ENCODE measurements around the gene EYA4. TPM values are rescaled to one million over a fixed set of nuclear protein-coding genes. Genes with fewer than 3 reads are reported as not detected.

The EYA4 gene
- total RNA-seq, 2 experiments from 2014 or later, result not detected

DNA sequence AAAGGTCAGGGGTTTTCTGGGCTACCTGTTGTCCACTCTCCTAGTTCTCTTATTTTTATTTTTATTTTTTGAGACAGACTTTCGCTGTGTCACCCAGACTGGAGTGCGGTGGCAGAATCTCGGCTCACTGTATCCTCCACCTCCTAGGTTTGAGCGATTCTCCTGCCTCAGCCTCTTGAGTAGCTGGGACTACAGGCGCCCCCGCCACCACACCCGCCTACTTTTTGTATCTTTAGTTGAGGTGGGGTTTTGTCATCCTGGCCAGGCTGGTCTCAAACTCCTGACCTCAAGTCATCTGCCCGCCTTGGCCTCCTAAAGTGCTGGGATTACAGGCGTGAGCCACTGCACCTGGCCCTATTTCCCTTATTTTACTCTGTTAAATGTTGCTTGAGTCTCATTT lies 149.0 kb downstream of the EYA4 start:
- no peaks in the 10 kb centered on the region for H3K36me3 ChIP-seq (ENCODE audit: insufficient read depth, low read length)
- ChIA-PET CTCF (ENCODE audit: unreplicated experiment) (no interaction called here), POLR2A (interaction anchor here (0.6 to 1.2 kb wide), 3 partner anchors 15 to 199 kb away, joined by 3 to 6 read pairs (median 4); no protein-coding TSS in a partner anchor)
- TF ChIP-seq EZH2phosphoT487 (IDR thresholded peaks at IDR 0.05; ENCODE audit: borderline replicate concordance, low read depth, low read length), result no peak
- TF ChIP-seq CTCF (conservative IDR thresholded peaks at IDR 0.05; ENCODE audit: low read length), result no peak
- no peaks in the 10 kb centered on the region for H4K20me1 ChIP-seq (ENCODE audit: insufficient read depth, low read length)
- H3K4me1 ChIP-seq (ENCODE audit: insufficient read depth, low read length, poor library complexity, severe bottlenecking), result no peaks in the 10 kb centered on the region
- DNase-seq (ENCODE audit: low spot score), result no peak
- H2AFZ ChIP-seq (ENCODE audit: low read length), result no peak overlapping the region
- H3K79me2 ChIP-seq (ENCODE audit: insufficient read depth, low read depth, low read length), result no peaks in the 10 kb centered on the region
- no peaks in the 10 kb centered on the region for H3K9me2 ChIP-seq (ENCODE audit: insufficient read depth, low read length)
- H3K4me3 ChIP-seq (ENCODE audit: low read depth, low read length, poor library complexity, severe bottlenecking), result no peak overlapping the region
- no peaks in the 10 kb centered on the region for H3K9me3 ChIP-seq (ENCODE audit: low read length)
- intact Hi-C loops (cut with micrococcal nuclease; ENCODE audit: unreplicated experiment), result no loop called here
- no peak overlapping the region for H3K27ac ChIP-seq (ENCODE audit: low read depth, low read length, poor library complexity, severe bottlenecking)
- no TSS peak for BruUV-seq (replicated peaks)
- no peak overlapping the region for H3K4me2 ChIP-seq (ENCODE audit: low read length)

DNA sequence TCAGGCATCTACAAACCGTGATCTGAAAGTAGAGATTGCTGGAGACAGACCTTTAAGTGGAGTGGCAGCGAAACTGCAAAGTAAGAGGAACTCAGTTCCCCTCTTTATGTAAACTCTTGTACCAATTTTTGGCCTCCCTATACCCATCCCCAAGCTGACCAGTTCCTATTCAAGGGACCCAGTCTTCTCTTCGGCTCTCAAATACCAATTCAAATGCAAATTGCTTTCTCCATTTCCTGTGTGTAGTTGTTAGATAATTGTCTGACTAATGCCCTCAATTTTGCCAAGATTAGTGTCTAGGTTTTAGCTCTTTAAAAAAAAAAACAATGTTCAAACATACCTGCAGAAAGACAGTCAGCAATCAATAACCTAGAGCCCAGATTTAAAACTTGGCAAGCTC lies 150.9 kb downstream of the EYA4 start:
- H3K79me2 ChIP-seq (ENCODE audit: insufficient read depth, low read depth, low read length), result no peaks in the 10 kb centered on the region
- TF ChIP-seq EZH2phosphoT487 (IDR thresholded peaks at IDR 0.05; ENCODE audit: borderline replicate concordance, low read depth, low read length), result no peak
- no peak for TF ChIP-seq CTCF (conservative IDR thresholded peaks at IDR 0.05; ENCODE audit: low read length)

DNA sequence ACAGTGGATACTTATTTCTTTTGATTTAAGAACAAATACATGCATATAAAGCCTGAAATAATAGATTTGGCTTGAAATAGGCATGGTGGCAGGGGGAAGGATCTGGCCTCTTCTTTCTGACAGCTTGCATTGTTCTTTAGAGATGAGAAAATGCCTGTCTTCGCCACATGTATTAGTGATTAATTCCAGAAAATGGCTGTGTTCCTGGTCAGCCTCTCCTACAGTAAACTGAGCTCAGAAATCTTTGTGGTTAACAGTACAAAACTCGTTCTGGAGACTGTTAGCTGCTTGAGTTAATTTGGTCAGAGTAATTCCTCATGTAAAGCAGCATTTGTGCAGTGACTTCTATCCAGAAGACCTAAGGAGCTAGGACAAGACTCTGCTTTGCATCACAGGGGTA lies 151.5 kb downstream of the EYA4 start:
- H3K9me2 ChIP-seq (ENCODE audit: insufficient read depth, low read length), result no peaks in the 10 kb centered on the region
- no peak overlapping the region for H3K4me2 ChIP-seq (ENCODE audit: low read length)
- CTCF ChIA-PET (ENCODE audit: unreplicated experiment), result no interaction called here
- no peak for TF ChIP-seq CTCF (conservative IDR thresholded peaks at IDR 0.05; ENCODE audit: low read length)
- no peak for TF ChIP-seq EZH2phosphoT487 (IDR thresholded peaks at IDR 0.05; ENCODE audit: borderline replicate concordance, low read depth, low read length)
- no peak overlapping the region for H2AFZ ChIP-seq (ENCODE audit: low read length)
- DNase-seq (ENCODE audit: low spot score), result no peak
- no peaks in the 10 kb centered on the region for H4K20me1 ChIP-seq (ENCODE audit: insufficient read depth, low read length)
- intact Hi-C loops (cut with micrococcal nuclease; ENCODE audit: unreplicated experiment), result no loop called here
- POLR2A ChIA-PET, result interaction anchor here (0.6 to 0.7 kb wide), 2 partner anchors 12 to 98 kb away, joined by 3 read pairs; no protein-coding TSS in a partner anchor
- H3K79me2 ChIP-seq (ENCODE audit: insufficient read depth, low read depth, low read length), result no peaks in the 10 kb centered on the region
- H3K9me3 ChIP-seq (ENCODE audit: low read length), result no peaks in the 10 kb centered on the region
- no peak overlapping the region for H3K27ac ChIP-seq (ENCODE audit: low read depth, low read length, poor library complexity, severe bottlenecking)
- H3K36me3 ChIP-seq (ENCODE audit: insufficient read depth, low read length), result no peaks in the 10 kb centered on the region
- no peak overlapping the region for H3K4me3 ChIP-seq (ENCODE audit: low read depth, low read length, poor library complexity, severe bottlenecking)
- no peaks in the 10 kb centered on the region for H3K4me1 ChIP-seq (ENCODE audit: insufficient read depth, low read length, poor library complexity, severe bottlenecking)
- BruUV-seq (replicated peaks), result no TSS peak

More for the DNA sequence above, 150.9 kb downstream of the EYA4 start:
- no peaks in the 10 kb centered on the region for H3K9me2 ChIP-seq (ENCODE audit: insufficient read depth, low read length)
- no peak overlapping the region for H2AFZ ChIP-seq (ENCODE audit: low read length)
- no peak overlapping the region for H3K4me3 ChIP-seq (ENCODE audit: low read depth, low read length, poor library complexity, severe bottlenecking)
- no peaks in the 10 kb centered on the region for H3K36me3 ChIP-seq (ENCODE audit: insufficient read depth, low read length)
- H3K9me3 ChIP-seq (ENCODE audit: low read length), result no peaks in the 10 kb centered on the region
- no peaks in the 10 kb centered on the region for H4K20me1 ChIP-seq (ENCODE audit: insufficient read depth, low read length)
- no peaks in the 10 kb centered on the region for H3K4me1 ChIP-seq (ENCODE audit: insufficient read depth, low read length, poor library complexity, severe bottlenecking)
- intact Hi-C loops (cut with micrococcal nuclease; ENCODE audit: unreplicated experiment), result no loop called here
- no peak overlapping the region for H3K27ac ChIP-seq (ENCODE audit: low read depth, low read length, poor library complexity, severe bottlenecking)
- H3K4me2 ChIP-seq (ENCODE audit: low read length), result no peak overlapping the region
- BruUV-seq (replicated peaks), result no TSS peak
- POLR2A ChIA-PET, result interaction anchor here (0.6 to 0.7 kb wide), 2 partner anchors 13 to 98 kb away, joined by 3 read pairs; no protein-coding TSS in a partner anchor
- CTCF ChIA-PET (ENCODE audit: unreplicated experiment), result no interaction called here
- no peak for DNase-seq (ENCODE audit: low spot score)

Measured in OCI-LY7 (cell line).